ENCODE results near the gene ANXA7. TPM values are rescaled to one million over a fixed set of nuclear protein-coding genes. Genes with fewer than 3 reads are reported as not detected.
A peak's percentile ranks its signal among the peaks of the same experiment; 100 is the strongest.

Gene ANXA7
- total RNA-seq, 1 experiment from 2014 or later, result 151 TPM

- no peaks in the 10 kb centered on the region for H3K4me1 ChIP-seq (ENCODE audit: insufficient read depth, low read length, poor library complexity, severe bottlenecking)
- ChIA-PET POLR2A (ENCODE audit: low non-redundant PET) (interaction anchor here (0.5 kb wide), 1 partner anchor 847 kb away, joined by 3 read pairs; no protein-coding TSS in a partner anchor), CTCF (no interaction called here)
- DNase-seq (ENCODE audit: low spot score), result peak; percentile 98
- H3K36me3 ChIP-seq (ENCODE audit: insufficient read depth, low read length, poor library complexity, severe bottlenecking), result no peaks in the 10 kb centered on the region
- intact Hi-C loops (cut with micrococcal nuclease; ENCODE audit: unreplicated experiment), result no loop called here
- H3K4me3 ChIP-seq (ENCODE audit: low read depth, low read length, poor library complexity, severe bottlenecking), result peak within 1 kb of the TSS; percentile 58
- H3K27me3 ChIP-seq (replicated peaks; ENCODE audit: insufficient read depth, low read depth, low read length, poor library complexity), result peaks cover 17% of the 10 kb centered on the region
- TF ChIP-seq EZH2 (IDR thresholded peaks at IDR 0.05; ENCODE audit: borderline replicate concordance, low read depth, low read length, poor library complexity, severe bottlenecking), result no peak
- no peak for TF ChIP-seq CTCF (conservative IDR thresholded peaks at IDR 0.05; ENCODE audit: low read depth, low read length)
- no peaks in the 10 kb centered on the region for H3K9me3 ChIP-seq (ENCODE audit: low read depth, low read length, poor library complexity, severe bottlenecking)
- peak within 1 kb of the TSS; percentile 43 for H3K27ac ChIP-seq (ENCODE audit: low read depth, low read length, poor library complexity, severe bottlenecking)
- no TSS peak for BruUV-seq (replicated peaks)
Observed at GRCh38 chr10:73358331-73359279, 55.3 kb downstream of the ANXA7 start, which contains the start of gene CFAP70. TSS of gene CFAP70 (minus strand) at chr10:73358864. CDS start at chr10:73354796, 4,068 bp downstream.

GRCh38 chr10:73357821-73358220 is 56.0 kb downstream of the ANXA7 start:
- no peak overlapping the region for H3K27ac ChIP-seq (ENCODE audit: low read depth, low read length, poor library complexity, severe bottlenecking)
- H3K36me3 ChIP-seq (ENCODE audit: insufficient read depth, low read length, poor library complexity, severe bottlenecking), result no peaks in the 10 kb centered on the region
- ChIA-PET CTCF (no interaction called here), POLR2A (ENCODE audit: low non-redundant PET) (interaction anchor here (0.5 kb wide), 1 partner anchor 846 kb away, joined by 3 read pairs; no protein-coding TSS in a partner anchor)
- no TSS peak for BruUV-seq (replicated peaks)
- H3K9me3 ChIP-seq (ENCODE audit: low read depth, low read length, poor library complexity, severe bottlenecking), result no peaks in the 10 kb centered on the region
- no peak for TF ChIP-seq EZH2 (IDR thresholded peaks at IDR 0.05; ENCODE audit: borderline replicate concordance, low read depth, low read length, poor library complexity, severe bottlenecking)
- TF ChIP-seq CTCF (conservative IDR thresholded peaks at IDR 0.05; ENCODE audit: low read depth, low read length), result no peak
- intact Hi-C loops (cut with micrococcal nuclease; ENCODE audit: unreplicated experiment), result no loop called here
- peak overlapping the region; percentile 58 for H3K4me3 ChIP-seq (ENCODE audit: low read depth, low read length, poor library complexity, severe bottlenecking)
- H3K4me1 ChIP-seq (ENCODE audit: insufficient read depth, low read length, poor library complexity, severe bottlenecking), result no peaks in the 10 kb centered on the region
- H3K27me3 ChIP-seq (replicated peaks; ENCODE audit: insufficient read depth, low read depth, low read length, poor library complexity), result peaks cover 25% of the 10 kb centered on the region
- no peak for DNase-seq (ENCODE audit: low spot score)

GRCh38 chr10:73357166-73357565 is 56.7 kb downstream of the ANXA7 start:
- H3K9me3 ChIP-seq (ENCODE audit: low read depth, low read length, poor library complexity, severe bottlenecking), result no peaks in the 10 kb centered on the region
- H3K27me3 ChIP-seq (replicated peaks; ENCODE audit: insufficient read depth, low read depth, low read length, poor library complexity), result peaks cover 28% of the 10 kb centered on the region
- intact Hi-C loops (cut with micrococcal nuclease; ENCODE audit: unreplicated experiment), result no loop called here
- no peaks in the 10 kb centered on the region for H3K36me3 ChIP-seq (ENCODE audit: insufficient read depth, low read length, poor library complexity, severe bottlenecking)
- H3K27ac ChIP-seq (ENCODE audit: low read depth, low read length, poor library complexity, severe bottlenecking), result no peak overlapping the region
- BruUV-seq (replicated peaks), result no TSS peak
- no peaks in the 10 kb centered on the region for H3K4me1 ChIP-seq (ENCODE audit: insufficient read depth, low read length, poor library complexity, severe bottlenecking)
- TF ChIP-seq EZH2 (IDR thresholded peaks at IDR 0.05; ENCODE audit: borderline replicate concordance, low read depth, low read length, poor library complexity, severe bottlenecking), result no peak
- TF ChIP-seq CTCF (conservative IDR thresholded peaks at IDR 0.05; ENCODE audit: low read depth, low read length), result no peak
- ChIA-PET POLR2A (ENCODE audit: low non-redundant PET) (no interaction called here), CTCF (no interaction called here)
- DNase-seq (ENCODE audit: low spot score), result no peak
- no peak overlapping the region for H3K4me3 ChIP-seq (ENCODE audit: low read depth, low read length, poor library complexity, severe bottlenecking)
